Measurements from ENCODE around the gene TCAF1.
"Not testable (repeated sequence)": the region's sequence is repeated elsewhere in the genome, so short reads cannot be mapped to it uniquely, and the experiment has no call there.

- TF ChIP-seq, protein P1, sequence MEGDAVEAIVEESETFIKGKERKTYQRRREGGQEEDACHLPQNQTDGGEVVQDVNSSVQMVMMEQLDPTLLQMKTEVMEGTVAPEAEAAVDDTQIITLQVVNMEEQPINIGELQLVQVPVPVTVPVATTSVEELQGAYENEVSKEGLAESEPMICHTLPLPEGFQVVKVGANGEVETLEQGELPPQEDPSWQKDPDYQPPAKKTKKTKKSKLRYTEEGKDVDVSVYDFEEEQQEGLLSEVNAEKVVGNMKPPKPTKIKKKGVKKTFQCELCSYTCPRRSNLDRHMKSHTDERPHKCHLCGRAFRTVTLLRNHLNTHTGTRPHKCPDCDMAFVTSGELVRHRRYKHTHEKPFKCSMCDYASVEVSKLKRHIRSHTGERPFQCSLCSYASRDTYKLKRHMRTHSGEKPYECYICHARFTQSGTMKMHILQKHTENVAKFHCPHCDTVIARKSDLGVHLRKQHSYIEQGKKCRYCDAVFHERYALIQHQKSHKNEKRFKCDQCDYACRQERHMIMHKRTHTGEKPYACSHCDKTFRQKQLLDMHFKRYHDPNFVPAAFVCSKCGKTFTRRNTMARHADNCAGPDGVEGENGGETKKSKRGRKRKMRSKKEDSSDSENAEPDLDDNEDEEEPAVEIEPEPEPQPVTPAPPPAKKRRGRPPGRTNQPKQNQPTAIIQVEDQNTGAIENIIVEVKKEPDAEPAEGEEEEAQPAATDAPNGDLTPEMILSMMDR (IDR thresholded peaks at IDR 0.05; ENCODE audit: borderline replicate concordance, extremely low read depth, low read length, poor library complexity, severe bottlenecking): not testable (repeated sequence)
- not testable (repeated sequence) for TF ChIP-seq EZH2 (IDR thresholded peaks at IDR 0.05; ENCODE audit: borderline replicate concordance, low read depth, low read length, severe bottlenecking)
These were observed 95.3 kb downstream of the TCAF1 start for GRCh38 chr7:143806664-143807071.
